ENCODE data around the gene GSK3B. TPM values are rescaled to one million over a fixed set of nuclear protein-coding genes. Genes with fewer than 3 reads are reported as not detected.

GSK3B gene
- total RNA-seq, 1 experiment from 2014 or later: 56.5 TPM

GRCh38 chr3:120072867-120073525 lies 21.3 kb downstream of the GSK3B start:
- H3T11ph ChIP-seq (ENCODE audit: low read length): no peak overlapping the region
- peaks cover 12 to 23% (median 19%) of the 10 kb centered on the region in 3 experiments; a peak in 6 of 7 replicates for H3K36me3 Mint-ChIP-seq (ENCODE audit: insufficient read depth in 1 of 3, low read depth in 3 of 3)
- peaks cover 7% of the 10 kb centered on the region for H3K79me1 ChIP-seq (ENCODE audit: insufficient read depth, low read depth, low read length, poor library complexity, severe bottlenecking)
- H4K5ac ChIP-seq (ENCODE audit: insufficient read length, low read depth, low read length): no peak overlapping the region
- no peak overlapping the region for H2BK15ac ChIP-seq (ENCODE audit: low read depth, low read length)
- H2BK120ac ChIP-seq (ENCODE audit: low read depth, low read length, poor library complexity, severe bottlenecking): no peak overlapping the region
- no peak overlapping the region for H3K56ac ChIP-seq (ENCODE audit: insufficient read length, low read depth, low read length)
- no peak overlapping the region for H3K4ac ChIP-seq (ENCODE audit: low read depth, low read length)
- H3K9ac ChIP-seq (ENCODE audit: extremely low read depth, insufficient read length, low read length): no peak overlapping the region
- no peak overlapping the region for H3K4me2 ChIP-seq (ENCODE audit: insufficient read depth, insufficient read length, low read length)
- H2BK12ac ChIP-seq (ENCODE audit: insufficient read length, low read depth, low read length): no peak overlapping the region
- H2BK5ac ChIP-seq (ENCODE audit: insufficient read length, low read length): no peak overlapping the region
- no peak overlapping the region for H4K91ac ChIP-seq (ENCODE audit: insufficient read length, low read depth, low read length)
- H3K9me3 Mint-ChIP-seq: no peaks in the 10 kb centered on the region
- H4K8ac ChIP-seq (replicated peaks; ENCODE audit: insufficient read length, low read depth, low read length): no peak overlapping the region
- no peaks in the 10 kb centered on the region for H3K27me3 Mint-ChIP-seq (ENCODE audit: low read depth)
- H3K4me3 Mint-ChIP-seq: no peak overlapping the region
- no peak overlapping the region for H3K18ac ChIP-seq (ENCODE audit: insufficient read length, low read depth, low read length)
- peak; percentile 25; the same call in 1 of the 3 replicates for TF ChIP-seq CTCF (conservative IDR thresholded peaks at IDR 0.05)
- H3K79me2 ChIP-seq (ENCODE audit: insufficient read depth, low read length): peaks cover 34% of the 10 kb centered on the region; the same call in 1 of the 2 replicates
- H3K23ac ChIP-seq (ENCODE audit: insufficient read length, low read depth, low read length): no peak overlapping the region
- no peaks in the 10 kb centered on the region for H3K4me1 ChIP-seq (ENCODE audit: insufficient read depth, low read length)
- no peaks in the 10 kb centered on the region for H3K27me3 ChIP-seq (ENCODE audit: insufficient read depth, low read length)
- H3K27ac ChIP-seq (ENCODE audit: insufficient read length, low read depth, low read length): no peak overlapping the region
- H2AK5ac ChIP-seq (ENCODE audit: insufficient read length, low read length): no peak overlapping the region
- no peak overlapping the region for H2AFZ ChIP-seq (ENCODE audit: low read length)
- H3K14ac ChIP-seq (ENCODE audit: insufficient read depth, low read length): no peak overlapping the region
- no peaks in the 10 kb centered on the region for H4K20me1 ChIP-seq (ENCODE audit: control insufficient read depth, insufficient read depth, insufficient read length)
- H3K4me1 Mint-ChIP-seq: peaks cover 13 to 25% of the 10 kb centered on the region in 2 experiments
- no peak for DNase-seq
- H3K23me2 ChIP-seq (ENCODE audit: insufficient read length, low read depth, low read length, poor library complexity, severe bottlenecking): no peaks in the 10 kb centered on the region
- peak overlapping the region in 1 of 3 experiments; percentile 59; a peak in 2 of 7 replicates for H3K27ac Mint-ChIP-seq
- H2BK20ac ChIP-seq (ENCODE audit: low read depth, low read length, poor library complexity, severe bottlenecking): no peak overlapping the region
- H3K9me3 ChIP-seq (ENCODE audit: control insufficient read depth, low read depth, low read length): no peaks in the 10 kb centered on the region
- no CpG with 5 or more reads among the region's 3 CpGs for WGBS (ENCODE audit: extremely low coverage, insufficient read length, low lambda C conversion rate)
